ENCODE measurements around the gene WWC1. TPM values are rescaled to one million over a fixed set of nuclear protein-coding genes. Genes with fewer than 3 reads are reported as not detected.

WWC1 gene
- total and polyA plus RNA-seq, 2 experiments from 2014 or later = 6.0 to 9.7 TPM

DNA sequence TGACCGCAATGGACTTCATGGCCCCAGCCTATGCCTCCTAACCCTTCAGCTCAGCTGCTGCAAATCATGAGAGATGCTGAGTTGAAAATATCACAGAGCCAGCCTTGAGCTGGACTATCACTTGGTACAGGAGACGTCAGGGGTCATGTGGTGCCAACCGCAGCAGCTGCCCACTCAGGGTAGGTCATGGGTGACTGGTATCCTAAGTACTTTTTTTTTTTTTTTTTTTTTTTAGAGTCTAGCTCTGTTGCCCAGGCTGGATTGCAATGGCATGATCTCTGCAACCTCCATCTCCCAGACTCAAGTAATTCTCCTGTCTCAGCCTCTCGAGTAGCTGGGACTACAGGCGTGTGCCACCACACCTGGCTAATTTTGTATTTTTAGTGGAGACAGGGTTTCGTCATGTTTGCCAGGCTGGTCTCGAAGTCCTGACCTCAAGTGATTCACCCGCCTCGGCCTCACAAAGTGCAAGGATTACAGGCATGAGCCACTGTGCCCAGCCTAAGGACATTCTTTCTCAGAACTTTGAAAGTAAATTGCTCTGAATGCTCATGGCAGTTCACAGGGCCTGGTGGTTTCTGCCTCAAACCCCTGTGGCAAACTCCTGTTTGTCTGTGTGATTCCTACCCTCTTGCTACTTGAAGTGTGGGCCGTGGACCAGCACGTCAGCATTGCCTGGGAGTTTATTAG is 21.3 kb downstream of the WWC1 start:
- H3K9me3 ChIP-seq (ENCODE audit: low read depth) = no peaks in the 10 kb centered on the region
- DNase-seq (ENCODE audit: low read depth in 1 of 2, low spot score in 1 of 2) = no peak
- H3K27me3 ChIP-seq = peaks cover 17% of the 10 kb centered on the region
- no peak overlapping the region for H3K4me3 ChIP-seq
- H3K36me3 ChIP-seq = no peaks in the 10 kb centered on the region
- H3K4me1 ChIP-seq (ENCODE audit: low read depth) = peaks cover under 1% of the 10 kb centered on the region
- TF ChIP-seq CTCF (IDR thresholded peaks at IDR 0.05; ENCODE audit: low read depth, low read length) = no peak
- no peak overlapping the region for H3K27ac ChIP-seq

DNA sequence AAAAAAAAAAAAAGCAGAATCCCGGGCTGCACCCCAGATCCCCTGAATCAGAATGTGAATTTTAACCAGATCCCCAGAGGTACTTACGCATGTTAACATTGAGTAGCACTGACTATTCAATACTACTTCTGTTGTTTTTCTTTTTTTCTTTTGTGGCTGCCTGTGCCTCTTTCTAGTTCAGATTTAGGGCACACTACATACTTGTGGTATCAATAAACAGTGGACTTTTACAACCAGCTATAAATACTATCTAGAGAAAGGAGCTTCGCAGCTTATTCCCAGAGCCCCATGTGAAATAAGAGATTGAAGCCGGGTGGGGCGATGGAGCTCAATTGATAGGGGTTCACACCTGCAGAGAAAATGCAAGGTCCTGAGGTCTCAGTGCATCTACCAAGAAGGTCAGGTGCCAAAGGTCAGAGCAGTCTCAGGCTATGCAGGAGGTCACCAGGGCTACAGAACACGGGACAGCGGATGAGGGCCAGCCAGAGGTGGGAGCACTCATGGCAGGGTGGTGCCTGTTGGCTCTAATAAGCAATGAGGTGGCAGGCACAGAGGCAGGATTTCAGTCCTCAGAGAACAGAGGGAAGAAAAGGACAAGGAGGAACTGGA is 22.3 kb downstream of the WWC1 start:
- peaks cover 5% of the 10 kb centered on the region for H3K4me1 ChIP-seq (ENCODE audit: low read depth)
- no peak overlapping the region for H3K27ac ChIP-seq
- H3K9me3 ChIP-seq (ENCODE audit: low read depth) = no peaks in the 10 kb centered on the region
- peaks cover 12% of the 10 kb centered on the region for H3K27me3 ChIP-seq
- H3K4me3 ChIP-seq = no peak overlapping the region
- H3K36me3 ChIP-seq = no peaks in the 10 kb centered on the region
- TF ChIP-seq CTCF (IDR thresholded peaks at IDR 0.05; ENCODE audit: low read depth, low read length) = no peak
- no peak for DNase-seq (ENCODE audit: low read depth in 1 of 2, low spot score in 1 of 2)

- Histone ChIP-seq H3K27me3 (peaks cover under 1% of the 10 kb centered on the region), H3K9me3 (ENCODE audit: low read depth) (no peaks in the 10 kb centered on the region), H3K36me3 (no peaks in the 10 kb centered on the region), H3K4me3 (no peak overlapping the region), H3K4me1 (ENCODE audit: low read depth) (peaks cover 5% of the 10 kb centered on the region), H3K27ac (no peak overlapping the region)
- peak in 1 of 2 donors; percentile 80 for DNase-seq (ENCODE audit: low read depth in 1 of 2, low spot score in 1 of 2)
- TF ChIP-seq CTCF (IDR thresholded peaks at IDR 0.05; ENCODE audit: low read depth, low read length) = no peak
Measured at GRCh38 chr5:168314735-168315411, 23.4 kb downstream of the WWC1 start.

DNA sequence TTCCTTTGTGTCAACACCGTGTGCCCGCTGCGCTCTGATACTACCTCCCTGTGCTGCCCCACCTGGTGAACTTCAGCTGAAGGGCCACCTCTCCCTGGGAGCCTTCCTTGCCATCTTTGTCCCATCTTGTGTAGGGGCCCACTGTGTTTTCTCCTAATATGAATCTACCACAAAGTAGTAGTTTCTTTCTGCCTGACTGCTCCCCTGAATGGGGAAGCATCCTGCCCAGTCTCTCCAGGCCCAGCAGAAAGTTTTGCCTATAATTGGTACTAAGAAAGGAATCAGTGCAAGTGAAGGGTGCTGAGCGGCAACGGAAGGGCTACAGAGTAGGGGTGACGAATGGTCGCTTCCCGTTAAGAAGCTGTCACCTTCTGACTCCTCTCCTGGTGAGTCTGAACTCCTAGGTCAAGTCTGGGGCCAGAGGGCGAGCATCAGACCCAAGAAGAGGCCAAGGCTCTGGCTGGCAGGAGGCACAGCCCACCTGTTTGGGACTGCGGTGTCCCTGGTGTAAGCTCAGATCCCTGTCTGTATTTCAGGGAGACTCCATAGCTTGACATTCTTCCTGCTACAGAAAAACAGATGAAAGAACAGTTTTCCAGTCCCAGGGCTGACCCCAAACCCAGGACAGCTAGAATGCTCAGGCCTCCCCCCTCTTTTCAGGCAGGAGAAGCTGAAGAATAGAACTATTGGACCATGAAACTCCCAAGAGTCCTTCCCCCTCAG is 24.1 kb downstream of the WWC1 start:
- Histone ChIP-seq H3K4me1 (ENCODE audit: low read depth) (peaks cover 5% of the 10 kb centered on the region), H3K36me3 (no peaks in the 10 kb centered on the region), H3K27me3 (no peaks in the 10 kb centered on the region), H3K9me3 (ENCODE audit: low read depth) (no peaks in the 10 kb centered on the region), H3K27ac (no peak overlapping the region), H3K4me3 (no peak overlapping the region)
- no peak for DNase-seq (ENCODE audit: low read depth in 1 of 2, low spot score in 1 of 2)
- no peak for TF ChIP-seq CTCF (IDR thresholded peaks at IDR 0.05; ENCODE audit: low read depth, low read length)

- DNase-seq (ENCODE audit: low read depth in 1 of 2, low spot score in 1 of 2) = no peak
- no peaks in the 10 kb centered on the region for H3K36me3 ChIP-seq
- H3K4me3 ChIP-seq = no peak overlapping the region
- TF ChIP-seq CTCF (IDR thresholded peaks at IDR 0.05; ENCODE audit: low read depth, low read length) = no peak
- H3K27me3 ChIP-seq = no peaks in the 10 kb centered on the region
- H3K4me1 ChIP-seq (ENCODE audit: low read depth) = peaks cover 11% of the 10 kb centered on the region
- H3K27ac ChIP-seq = no peak overlapping the region
- H3K9me3 ChIP-seq (ENCODE audit: low read depth) = no peaks in the 10 kb centered on the region
Measured at GRCh38 chr5:168316139-168316578, 24.7 kb downstream of the WWC1 start.
